ENCODE measurements around the gene ATN1.

The ATN1 gene

GRCh38 chr12:6959058-6959804 lies 31.5 kb downstream of the ATN1 start:
- no peak for DNase-seq (ENCODE audit: low read depth)

- no peak for DNase-seq (ENCODE audit: low read depth)
These were observed 32.2 kb downstream of the ATN1 start for GRCh38 chr12:6959805-6960592.

GRCh38 chr12:6960593-6961277 lies 33.0 kb downstream of the ATN1 start:
- DNase-seq (ENCODE audit: low read depth): no peak

GRCh38 chr12:6961278-6961694 lies 33.5 kb downstream of the ATN1 start:
- peak; percentile 83 for DNase-seq (ENCODE audit: low read depth)

- DNase-seq (ENCODE audit: low read depth): no peak
These were observed 34.0 kb downstream of the ATN1 start for GRCh38 chr12:6961695-6962284.

GRCh38 chr12:6962285-6963015 lies 34.7 kb downstream of the ATN1 start:
- no peak for DNase-seq (ENCODE audit: low read depth)

- no peak for DNase-seq (ENCODE audit: low read depth)
These were observed 35.4 kb downstream of the ATN1 start for GRCh38 chr12:6963016-6963731.

- no peak for DNase-seq (ENCODE audit: low read depth)
These were observed 36.1 kb downstream of the ATN1 start for GRCh38 chr12:6963791-6964413.

- no peak for DNase-seq (ENCODE audit: low read depth)
These were observed 36.9 kb downstream of the ATN1 start for GRCh38 chr12:6964605-6965025.

- DNase-seq (ENCODE audit: low read depth): peak; percentile 79
These were observed 37.4 kb downstream of the ATN1 start for GRCh38 chr12:6965026-6965661.

GRCh38 chr12:6965714-6966113 lies 38.0 kb downstream of the ATN1 start:
- no peak for DNase-seq (ENCODE audit: low read depth)

- no peak for DNase-seq (ENCODE audit: low read depth)
These were observed 38.6 kb downstream of the ATN1 start for GRCh38 chr12:6966351-6966750.

- DNase-seq (ENCODE audit: low read depth): no peak
These were observed 39.9 kb downstream of the ATN1 start for GRCh38 chr12:6967651-6968100.

GRCh38 chr12:6968426-6968825 lies 40.7 kb downstream of the ATN1 start:
- no peak for DNase-seq (ENCODE audit: low read depth)

- DNase-seq (ENCODE audit: low read depth): no peak
These were observed 42.4 kb downstream of the ATN1 start for GRCh38 chr12:6970096-6970527.

GRCh38 chr12:6974180-6974579 lies 46.4 kb downstream of the ATN1 start:
- DNase-seq (ENCODE audit: low read depth): no peak

- DNase-seq (ENCODE audit: low read depth): no peak
These were observed 47.7 kb downstream of the ATN1 start for GRCh38 chr12:6975297-6976032.

GRCh38 chr12:6977653-6978052 lies 49.9 kb downstream of the ATN1 start:
- DNase-seq (ENCODE audit: low read depth): no peak

GRCh38 chr12:6978188-6978587 lies 50.4 kb downstream of the ATN1 start:
- no peak for DNase-seq (ENCODE audit: low read depth)

All from stimulated activated CD8-positive, alpha-beta memory T cell treated with anti-CD3 and anti-CD28 coated beads, Interleukin-7, amount 100 ng/mL, for 24 hours (primary cell).